SK-N-SH (cell line): ENCODE measurements around the gene TARS3. TPM values are rescaled to one million over a fixed set of nuclear protein-coding genes. Genes with fewer than 3 reads are reported as not detected.

Experiments used
- CTCF ChIA-PET: fragments of 300-600, 350-600 bp; formaldehyde crosslinking; extraction: SDS; loops from one replicate; lab custom pipeline; 2021; lab: Yijun Ruan, JAX
- POLR2A ChIA-PET: fragments of 350-600 bp; sonication (Branson Sonifier 250); formaldehyde crosslinking; extraction: SDS; loops from one replicate; lab custom pipeline; 2020; ENCODE audit warnings: antibody characterized with exemption, inconsistent platforms; lab: Yijun Ruan, JAX
- DNase-seq: peaks from one replicate; pipeline ENCODE4 v3.0.0; 2012
- H2AFZ ChIP-seq: fragments of 200-600 bp; sonication (generic); 2 replicates; pipeline ENCODE4 v1.8.1; 2016; ENCODE audit warnings: antibody characterized with exemption, mild to moderate bottlenecking, low read depth
- H3F3A ChIP-seq: fragments of 200-600 bp; sonication (generic); replicated peaks from 2 replicates; pipeline ENCODE3; 2016; ENCODE audit warnings: antibody characterized with exemption, mild to moderate bottlenecking; ENCODE audit not compliant: insufficient read depth
- H3K27ac ChIP-seq, 2 experiments: fragments of 200-500 bp in 1 of 2; fragments of 200-600 bp in 1 of 2; sonication (Bioruptor generic) in 1 of 2; sonication (generic), shearing (Covaris generic) in 1 of 2; 2 replicates each; pipeline versions ENCODE4 v1.5.1 to v1.6.1; 2014 to 2016; ENCODE audit warnings: low read depth in 2 of 2, inconsistent platforms in 1 of 2, low read length in 1 of 2, mild to moderate bottlenecking in 1 of 2, mixed read lengths in 1 of 2
- H3K27me3 ChIP-seq: fragments of 200-600 bp; sonication (generic), shearing (Covaris generic); 2 replicates; pipeline ENCODE4 v1.6.1; 2016; ENCODE audit warnings: mixed run types; ENCODE audit not compliant: insufficient read depth
- H3K36me3 ChIP-seq, 2 experiments: fragments of 200-500 bp in 1 of 2; fragments of 200-600 bp in 1 of 2; sonication (Bioruptor generic) in 1 of 2; sonication (generic) in 1 of 2; replicated peaks in 1 of 2; 2 replicates each; pipeline versions ENCODE3 to v1.5.1; 2014 to 2016; ENCODE audit warnings: low read length in 1 of 2, mild to moderate bottlenecking in 1 of 2; ENCODE audit not compliant: insufficient read depth in 2 of 2, control insufficient read depth in 1 of 2
- H3K4me1 ChIP-seq, 2 experiments: fragments of 200-500 bp in 1 of 2; fragments of 200-600 bp in 1 of 2; sonication (Bioruptor generic) in 1 of 2; sonication (generic), shearing (Covaris generic) in 1 of 2; 2 replicates each; pipeline versions ENCODE4 v1.5.1 to v1.6.1; 2014 to 2016; ENCODE audit warnings: low read depth in 1 of 2, low read length in 1 of 2, mixed run types in 1 of 2; ENCODE audit not compliant: insufficient read depth in 2 of 2, control insufficient read depth in 1 of 2
- H3K4me2 ChIP-seq: fragments of 200-600 bp; sonication (generic), shearing (Covaris generic); 2 replicates; pipeline ENCODE4 v1.6.1; 2017; ENCODE audit warnings: mixed run types
- H3K4me3 ChIP-seq, 2 experiments: fragments of 200-500 bp in 1 of 2; fragments of 200-600 bp in 1 of 2; sonication (Bioruptor generic) in 1 of 2; sonication (generic), shearing (Covaris generic) in 1 of 2; 2 replicates each; pipeline versions ENCODE4 v1.5.1 to v1.8.1; 2014 to 2016; ENCODE audit warnings: low read depth in 2 of 2, inconsistent platforms in 1 of 2, low read length in 1 of 2, mild to moderate bottlenecking in 1 of 2, mixed read lengths in 1 of 2, moderate library complexity in 1 of 2
- H3K79me2 ChIP-seq: fragments of 200-600 bp; sonication (generic); 2 replicates; pipeline ENCODE4 v1.8.1; 2017; ENCODE audit warnings: mild to moderate bottlenecking; ENCODE audit not compliant: insufficient read depth
- H3K9ac ChIP-seq: fragments of 200-600 bp; sonication (generic); 2 replicates; pipeline ENCODE4 v1.6.1; 2017; ENCODE audit warnings: mixed run types
- H3K9me2 ChIP-seq: fragments of 200-600 bp; sonication (generic); 2 replicates; pipeline ENCODE4 v1.6.1; 2017; ENCODE audit warnings: mixed run types
- H3K9me3 ChIP-seq: fragments of 200-600 bp; sonication (generic); 2 replicates; pipeline ENCODE4 v1.6.1; 2017; ENCODE audit warnings: mixed run types, mild to moderate bottlenecking, moderate library complexity
- H4K20me1 ChIP-seq: fragments of 200-600 bp; sonication (generic); 2 replicates; pipeline ENCODE4 v1.6.1; 2017; ENCODE audit warnings: mild to moderate bottlenecking, mixed run types; ENCODE audit not compliant: insufficient read depth
- CTCF ChIP-seq: fragments of 200-600 bp; sonication (generic); IDR thresholded peaks from 2 replicates; pipeline ENCODE4 v1.6.1; 2017; ENCODE audit warnings: antibody characterized with exemption, mild to moderate bottlenecking, moderate library complexity
- EP300 ChIP-seq, 2 experiments: IDR thresholded peaks; 2 replicates each; pipeline versions ENCODE4 v1.4.0 to v1.6.1; 2012; ENCODE audit warnings: borderline replicate concordance in 1 of 2, low read depth in 1 of 2, low read length in 1 of 2
- EZH2phosphoT487 ChIP-seq: fragments of 200-600 bp; sonication (generic); IDR thresholded peaks from 2 replicates; pipeline ENCODE4 v1.6.1; 2017; ENCODE audit warnings: low read depth, mixed run types, mild to moderate bottlenecking, antibody characterized with exemption, moderate library complexity, borderline replicate concordance
- FOXJ3 ChIP-seq: sonication (generic); formaldehyde crosslinking; IDR thresholded peaks from 2 replicates; pipeline ENCODE4 v1.5.1; 2020; ENCODE audit warnings: mild to moderate bottlenecking, missing genetic modification reagents
- GATA2 ChIP-seq: sonication (generic); formaldehyde crosslinking; IDR thresholded peaks from 2 replicates; pipeline ENCODE4 v1.5.0; 2020; ENCODE audit warnings: mild to moderate bottlenecking, missing genetic modification reagents
- MEF2A ChIP-seq: IDR thresholded peaks from 2 replicates; pipeline ENCODE4 v1.4.0; 2012; ENCODE audit warnings: low read depth, borderline replicate concordance
- NRF1 ChIP-seq: IDR thresholded peaks from 2 replicates; pipeline ENCODE4 v1.6.1; 2012; ENCODE audit warnings: low read depth, mild to moderate bottlenecking, low read length
- RAD21 ChIP-seq: IDR thresholded peaks from 2 replicates; pipeline ENCODE4 v1.6.1; 2012; ENCODE audit warnings: mild to moderate bottlenecking, low read length
- RCOR1 ChIP-seq: fragments of 150-350 bp; IDR thresholded peaks from 2 replicates; pipeline ENCODE4 v1.6.1; 2017; ENCODE audit warnings: antibody characterized with exemption, low read length
- RFX5 ChIP-seq: IDR thresholded peaks from 2 replicates; pipeline ENCODE4 v1.6.1; 2012; ENCODE audit warnings: mild to moderate bottlenecking, improper control_type of control experiment, low read length
- SIN3A ChIP-seq: IDR thresholded peaks from 2 replicates; pipeline ENCODE4 v1.6.1; 2012; ENCODE audit warnings: low read depth, mild to moderate bottlenecking, low read length, moderate library complexity, borderline replicate concordance
- SMC3 ChIP-seq: IDR thresholded peaks from 2 replicates; pipeline ENCODE4 v1.6.1; 2012; ENCODE audit warnings: low read depth, low read length, improper control_type of control experiment
- TAF1 ChIP-seq: IDR thresholded peaks from 2 replicates; pipeline ENCODE4 v1.6.1; 2012; ENCODE audit warnings: low read depth, mild to moderate bottlenecking, low read length, moderate library complexity, borderline replicate concordance
- TCF12 ChIP-seq: IDR thresholded peaks from 2 replicates; pipeline ENCODE4 v1.4.0; 2012
- WGBS: methylation state at CpG from one replicate; pipeline ENCODE4 v1.1.6; 2017; ENCODE audit warnings: low lambda C conversion rate; 5-methylcytosine and 5-hydroxymethylcytosine counted together
- polyA plus RNA-seq, 3 experiments: library from polyadenylated mRNA; depleted of rRNA; stranded (reverse); fragments of >200 nt; gene quantifications; 2 replicates each; pipeline ENCODE4 v1.2.3, GENCODE V29; 2012
- TF ChIP-seq, protein P1 (sequence below): IDR thresholded peaks from 2 replicates; pipeline ENCODE4 v1.4.0; 2012; ENCODE audit warnings: low read depth, borderline replicate concordance

Gene TARS3
- polyA plus RNA-seq, 1 of the 3 experiments (the other 2 are of a cell fraction), result 3.5 TPM

GRCh38 chr15:101694261-101694660, 30.0 kb downstream of the TARS3 start:
- WGBS, result 100% methylated on average over 1 of the region's 2 CpGs
- ChIA-PET CTCF (no interaction called here), POLR2A (no interaction called here)
- Histone ChIP-seq H3K27me3 (no peaks in the 10 kb centered on the region), H3K9ac (no peak overlapping the region), H4K20me1 (no peaks in the 10 kb centered on the region), H3K4me3 (no peak overlapping the region), H3K36me3 (peaks cover 27 to 48% of the 10 kb centered on the region in 2 experiments), H2AFZ (no peak overlapping the region), H3F3A (no peaks in the 10 kb centered on the region), H3K27ac (no peak overlapping the region), H3K79me2 (no peaks in the 10 kb centered on the region), H3K9me3 (no peaks in the 10 kb centered on the region), H3K4me1 (no peaks in the 10 kb centered on the region), H3K4me2 (no peak overlapping the region), H3K9me2 (no peaks in the 10 kb centered on the region)
- DNase-seq, result no peak
- TF ChIP-seq MEF2A (no peak), EZH2phosphoT487 (no peak), GATA2 (CRISPR knock-in tag) (no peak), NRF1 (no peak), RAD21 (no peak), FOXJ3 (CRISPR knock-in tag) (no peak), CTCF (no peak), EP300 (IDR thresholded peaks at IDR 0.05; ENCODE audit: borderline replicate concordance in 1 of 2, low read depth in 1 of 2, low read length in 1 of 2) (no peak), TCF12 (no peak), RCOR1 (no peak), SMC3 (no peak), RFX5 (no peak), TAF1 (no peak), SIN3A (no peak)
- TF ChIP-seq, protein P1, sequence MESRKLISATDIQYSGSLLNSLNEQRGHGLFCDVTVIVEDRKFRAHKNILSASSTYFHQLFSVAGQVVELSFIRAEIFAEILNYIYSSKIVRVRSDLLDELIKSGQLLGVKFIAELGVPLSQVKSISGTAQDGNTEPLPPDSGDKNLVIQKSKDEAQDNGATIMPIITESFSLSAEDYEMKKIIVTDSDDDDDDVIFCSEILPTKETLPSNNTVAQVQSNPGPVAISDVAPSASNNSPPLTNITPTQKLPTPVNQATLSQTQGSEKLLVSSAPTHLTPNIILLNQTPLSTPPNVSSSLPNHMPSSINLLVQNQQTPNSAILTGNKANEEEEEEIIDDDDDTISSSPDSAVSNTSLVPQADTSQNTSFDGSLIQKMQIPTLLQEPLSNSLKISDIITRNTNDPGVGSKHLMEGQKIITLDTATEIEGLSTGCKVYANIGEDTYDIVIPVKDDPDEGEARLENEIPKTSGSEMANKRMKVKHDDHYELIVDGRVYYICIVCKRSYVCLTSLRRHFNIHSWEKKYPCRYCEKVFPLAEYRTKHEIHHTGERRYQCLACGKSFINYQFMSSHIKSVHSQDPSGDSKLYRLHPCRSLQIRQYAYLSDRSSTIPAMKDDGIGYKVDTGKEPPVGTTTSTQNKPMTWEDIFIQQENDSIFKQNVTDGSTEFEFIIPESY, result no peak
